ENCODE measurements around the gene KCTD5. TPM values are rescaled to one million over a fixed set of nuclear protein-coding genes. Genes with fewer than 3 reads are reported as not detected.

Gene KCTD5
- total RNA-seq, 1 donor, result 25.0 TPM

DNA sequence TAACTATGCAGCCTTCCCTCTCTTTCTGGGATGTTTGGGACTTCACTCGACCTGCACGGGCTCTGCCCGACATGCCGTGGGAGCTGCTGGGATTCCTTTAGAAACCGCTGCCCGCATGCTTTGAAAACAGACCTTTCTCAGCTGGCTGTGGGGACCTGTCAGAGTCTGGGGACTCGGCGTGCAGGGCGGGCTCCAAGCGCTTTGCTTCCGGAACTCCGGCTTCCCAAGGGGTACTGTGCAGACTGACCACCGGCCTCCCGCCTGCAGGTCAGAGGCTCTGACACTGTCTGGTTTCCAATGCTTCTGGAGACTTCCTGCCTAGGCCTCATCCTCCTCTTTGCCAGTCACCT lies 25.9 kb downstream of the KCTD5 start:
- no peak overlapping the region for H3K4me3 ChIP-seq (ENCODE audit: low read depth, low read length)
- TF ChIP-seq, protein P1, sequence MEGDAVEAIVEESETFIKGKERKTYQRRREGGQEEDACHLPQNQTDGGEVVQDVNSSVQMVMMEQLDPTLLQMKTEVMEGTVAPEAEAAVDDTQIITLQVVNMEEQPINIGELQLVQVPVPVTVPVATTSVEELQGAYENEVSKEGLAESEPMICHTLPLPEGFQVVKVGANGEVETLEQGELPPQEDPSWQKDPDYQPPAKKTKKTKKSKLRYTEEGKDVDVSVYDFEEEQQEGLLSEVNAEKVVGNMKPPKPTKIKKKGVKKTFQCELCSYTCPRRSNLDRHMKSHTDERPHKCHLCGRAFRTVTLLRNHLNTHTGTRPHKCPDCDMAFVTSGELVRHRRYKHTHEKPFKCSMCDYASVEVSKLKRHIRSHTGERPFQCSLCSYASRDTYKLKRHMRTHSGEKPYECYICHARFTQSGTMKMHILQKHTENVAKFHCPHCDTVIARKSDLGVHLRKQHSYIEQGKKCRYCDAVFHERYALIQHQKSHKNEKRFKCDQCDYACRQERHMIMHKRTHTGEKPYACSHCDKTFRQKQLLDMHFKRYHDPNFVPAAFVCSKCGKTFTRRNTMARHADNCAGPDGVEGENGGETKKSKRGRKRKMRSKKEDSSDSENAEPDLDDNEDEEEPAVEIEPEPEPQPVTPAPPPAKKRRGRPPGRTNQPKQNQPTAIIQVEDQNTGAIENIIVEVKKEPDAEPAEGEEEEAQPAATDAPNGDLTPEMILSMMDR (IDR thresholded peaks at IDR 0.05; ENCODE audit: insufficient read depth, low read depth, low read length), result no peak
- DNase-seq (ENCODE audit: low read depth), result no peak

DNA sequence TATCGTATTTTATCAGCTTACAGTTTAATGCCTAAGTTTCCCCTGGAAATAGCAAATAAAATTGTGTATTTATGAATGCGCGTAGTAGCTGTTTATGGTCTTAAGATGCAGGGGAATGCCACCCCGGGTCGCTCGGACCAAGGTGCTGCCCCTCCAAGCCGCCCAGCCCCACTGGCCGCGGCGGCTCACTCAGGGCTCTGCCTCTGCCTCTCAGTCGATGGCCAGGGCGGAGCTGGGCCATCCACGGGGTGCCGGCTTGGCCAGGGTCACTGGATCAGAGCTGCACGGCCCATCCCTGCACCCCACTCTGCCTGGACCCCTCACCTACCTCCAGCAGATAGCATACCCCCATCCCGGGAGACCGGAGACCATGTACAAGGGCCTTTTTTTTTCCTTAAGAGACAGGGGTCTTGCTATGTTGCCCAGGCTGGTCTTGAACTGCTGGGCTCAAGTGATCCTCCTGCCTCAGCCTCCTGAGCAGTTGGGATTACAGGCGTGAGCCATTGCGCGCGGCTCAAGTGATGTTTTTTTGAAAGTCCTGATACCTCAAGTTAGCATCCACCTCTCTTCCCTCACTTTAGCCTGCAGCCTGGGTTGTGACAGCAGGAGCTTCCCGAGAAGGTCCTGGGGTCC lies 26.7 kb downstream of the KCTD5 start:
- TF ChIP-seq, protein P1 (IDR thresholded peaks at IDR 0.05; ENCODE audit: insufficient read depth, low read depth, low read length), result no peak
- no peak overlapping the region for H3K4me3 ChIP-seq (ENCODE audit: low read depth, low read length)
- no peak for DNase-seq (ENCODE audit: low read depth)

DNA sequence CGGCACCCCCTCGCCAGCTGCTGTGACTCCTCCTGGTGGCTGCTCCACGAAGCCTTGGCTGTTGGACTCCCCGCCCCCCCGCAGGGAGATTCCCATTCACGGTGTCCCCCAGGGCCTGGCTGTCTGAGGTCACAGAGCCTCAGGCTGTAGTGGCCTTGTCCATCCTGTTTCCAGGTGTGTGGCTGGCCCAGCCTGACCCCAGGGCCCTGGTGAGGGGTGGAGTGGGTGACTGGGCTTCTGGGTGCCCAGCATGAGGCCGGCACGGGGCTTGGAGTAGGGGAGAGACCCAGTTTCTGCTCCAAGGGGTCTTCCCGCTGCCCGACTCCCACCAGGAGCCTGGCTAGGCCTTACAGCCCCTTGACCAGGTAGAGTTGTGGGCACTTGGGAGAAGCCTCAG lies 27.3 kb downstream of the KCTD5 start:
- no peak overlapping the region for H3K4me3 ChIP-seq (ENCODE audit: low read depth, low read length)

DNA sequence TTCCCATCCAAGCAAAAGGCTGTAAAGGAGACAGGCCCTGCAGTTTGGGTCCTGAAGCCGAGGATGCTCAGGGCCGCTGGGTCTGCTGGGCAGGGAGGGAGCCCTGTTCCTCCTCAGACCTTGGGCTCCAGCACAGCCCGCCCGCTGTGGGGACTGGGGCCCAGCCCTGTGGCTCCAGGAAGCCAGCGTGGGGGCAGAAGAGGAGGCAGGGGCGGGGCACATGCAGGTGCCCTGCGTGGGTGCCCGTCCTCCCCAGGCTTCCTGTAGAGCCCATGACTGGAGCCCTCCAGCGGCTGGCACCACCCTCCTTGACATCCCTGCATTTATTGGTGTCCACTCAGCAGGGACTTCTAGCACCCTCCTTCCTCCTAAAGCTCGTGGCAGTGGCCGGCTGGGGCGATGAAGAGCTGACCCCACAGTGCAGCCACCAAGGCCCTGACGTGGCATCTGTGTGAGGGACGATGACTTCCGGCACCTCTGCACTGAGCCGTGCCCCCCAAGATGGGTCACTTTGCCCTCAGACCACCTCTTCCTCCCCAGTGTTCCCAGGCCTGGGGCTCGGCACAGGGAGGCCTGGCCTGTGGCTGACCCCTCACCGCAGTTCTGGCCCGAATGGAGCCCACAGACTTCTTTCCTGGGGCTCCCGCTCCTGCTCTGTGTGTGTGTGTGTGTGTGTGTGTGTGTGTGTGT lies 27.8 kb downstream of the KCTD5 start:
- TF ChIP-seq, protein P1 (IDR thresholded peaks at IDR 0.05; ENCODE audit: insufficient read depth, low read depth, low read length), result no peak
- no peak overlapping the region for H3K4me3 ChIP-seq (ENCODE audit: low read depth, low read length)
- DNase-seq (ENCODE audit: low read depth), result no peak

More for the DNA sequence above, 27.3 kb downstream of the KCTD5 start:
- TF ChIP-seq, protein P1 (IDR thresholded peaks at IDR 0.05; ENCODE audit: insufficient read depth, low read depth, low read length), result no peak
- DNase-seq (ENCODE audit: low read depth), result no peak

DNA sequence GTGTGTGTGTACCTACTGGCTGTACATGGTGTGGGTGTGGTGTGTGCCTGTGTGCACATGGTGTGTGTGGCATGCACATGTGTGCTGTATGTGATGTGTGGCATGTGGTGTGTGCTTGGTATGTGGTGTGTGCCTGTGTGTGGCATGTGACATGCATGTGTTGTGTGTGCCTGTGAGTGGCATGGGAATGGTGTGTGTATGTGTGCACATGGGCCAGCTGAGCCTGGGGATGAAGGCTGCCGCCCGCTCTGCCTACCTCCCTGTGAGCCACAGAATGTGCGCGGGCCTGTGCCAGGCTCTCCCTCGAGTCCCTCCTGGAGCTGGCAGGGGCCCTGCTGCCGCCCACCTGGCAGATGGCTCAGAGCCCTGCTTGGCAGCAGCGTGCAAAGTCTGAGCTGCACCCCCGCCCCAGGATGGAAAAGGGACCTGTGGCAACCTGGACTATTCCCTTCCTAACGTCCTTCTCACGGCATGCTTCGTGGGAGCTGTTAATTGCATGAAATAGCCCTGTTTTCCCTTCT lies 28.4 kb downstream of the KCTD5 start:
- TF ChIP-seq, protein P1 (IDR thresholded peaks at IDR 0.05; ENCODE audit: insufficient read depth, low read depth, low read length), result no peak
- no peak overlapping the region for H3K4me3 ChIP-seq (ENCODE audit: low read depth, low read length)
- no peak for DNase-seq (ENCODE audit: low read depth)

DNA sequence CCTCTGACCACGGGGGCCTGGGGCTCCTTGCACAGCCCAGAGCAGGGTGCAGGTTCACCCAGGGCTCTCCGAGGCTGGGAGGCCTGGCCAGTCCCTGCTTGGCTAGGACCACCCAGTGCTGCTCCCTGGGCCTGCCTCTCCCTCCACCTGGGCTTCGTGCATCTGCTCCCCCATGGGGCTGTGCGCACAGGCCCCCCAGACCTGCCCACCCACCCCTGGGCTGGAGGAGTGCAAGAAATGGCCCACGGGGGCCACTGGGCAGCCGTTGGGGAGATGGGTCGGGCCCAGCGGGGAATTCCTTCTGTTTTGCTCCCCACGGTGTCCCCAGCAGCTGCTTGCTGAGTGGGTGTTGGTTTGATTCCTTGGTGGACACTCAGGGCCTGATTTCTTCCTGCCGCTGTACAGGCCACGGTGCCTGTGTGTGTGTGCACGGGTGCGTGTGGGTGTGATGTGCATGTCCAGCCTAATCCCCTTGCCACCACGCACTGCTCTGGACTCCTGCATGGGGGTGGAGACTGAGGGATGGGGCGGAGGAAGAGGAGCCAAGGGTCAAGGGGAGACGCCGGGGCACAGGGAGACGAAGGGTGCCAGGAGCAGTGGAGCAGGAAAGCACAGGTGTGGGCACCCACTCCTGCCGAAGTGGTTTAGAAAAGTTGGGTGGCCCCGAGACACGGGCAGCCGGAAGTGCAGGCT lies 29.2 kb downstream of the KCTD5 start:
- DNase-seq (ENCODE audit: low read depth), result no peak
- no peak overlapping the region for H3K4me3 ChIP-seq (ENCODE audit: low read depth, low read length)
- TF ChIP-seq, protein P1 (IDR thresholded peaks at IDR 0.05; ENCODE audit: insufficient read depth, low read depth, low read length), result no peak
